Astrocyte (in vitro differentiated cells and primary cell): ENCODE measurements around the gene PLPP2. TPM values are rescaled to one million over a fixed set of nuclear protein-coding genes. Genes with fewer than 3 reads are reported as not detected.

Source experiments
- DNase-seq: peaks from one replicate; pipeline ENCODE4 v3.0.0-alpha.2; 2010; ENCODE audit warnings: low read depth
- FAIRE-seq: peaks from 2 replicates; lab custom pipeline; 2011; peaks lifted over from hg19 to GRCh38; lab: Jason Lieb, UNC
- H2AFZ ChIP-seq: 2 replicates; pipeline ENCODE4 v1.6.0; 2012; ENCODE audit warnings: low read depth, low read length, inconsistent platforms
- H3K27ac ChIP-seq: 2 replicates; pipeline ENCODE4 v1.5.1; 2011; ENCODE audit warnings: low read depth, low read length, inconsistent platforms
- H3K27me3 ChIP-seq: 2 replicates; pipeline ENCODE4 v1.6.0; 2011; ENCODE audit warnings: low read length, inconsistent platforms; ENCODE audit not compliant: insufficient read depth
- H3K36me3 ChIP-seq: 2 replicates; pipeline ENCODE4 v1.5.1; 2011; ENCODE audit warnings: low read length, inconsistent platforms; ENCODE audit not compliant: insufficient read depth
- H3K4me1 ChIP-seq: 2 replicates; pipeline ENCODE4 v1.5.1; 2011; ENCODE audit warnings: low read length, inconsistent platforms; ENCODE audit not compliant: insufficient read depth
- H3K4me2 ChIP-seq: 2 replicates; pipeline ENCODE4 v1.6.0; 2012; ENCODE audit warnings: low read length, inconsistent platforms
- H3K4me3 ChIP-seq: 2 replicates; pipeline ENCODE4 v1.5.1; 2011; ENCODE audit warnings: low read depth, mild to moderate bottlenecking, low read length, inconsistent platforms; ENCODE audit not compliant: insufficient read depth
- H3K79me2 ChIP-seq: 2 replicates; pipeline ENCODE4 v1.6.0; 2012; ENCODE audit warnings: mild to moderate bottlenecking, low read length, inconsistent platforms; ENCODE audit not compliant: insufficient read depth
- H3K9ac ChIP-seq: 2 replicates; pipeline ENCODE4 v1.6.0; 2012; ENCODE audit warnings: mild to moderate bottlenecking, low read length, inconsistent platforms
- H3K9me3 ChIP-seq: 2 replicates; pipeline ENCODE4 v1.5.1; 2012; ENCODE audit warnings: low read depth, mild to moderate bottlenecking, low read length, inconsistent platforms; ENCODE audit not compliant: insufficient read depth
- H4K20me1 ChIP-seq: 2 replicates; pipeline ENCODE4 v1.6.0; 2012; ENCODE audit warnings: low read length, inconsistent platforms; ENCODE audit not compliant: insufficient read depth
- H3K27ac Mint-ChIP-seq: one replicate; pipeline ENCODE4 v1.8.0; 2021; ENCODE audit warnings: mild to moderate bottlenecking, mixed read lengths; ENCODE audit not compliant: unreplicated experiment
- H3K27me3 Mint-ChIP-seq: one replicate; pipeline ENCODE4 v1.8.0; 2021; ENCODE audit warnings: low read depth, mixed read lengths; ENCODE audit not compliant: unreplicated experiment
- H3K36me3 Mint-ChIP-seq: one replicate; pipeline ENCODE4 v1.8.0; 2021; ENCODE audit warnings: low read depth, mixed read lengths; ENCODE audit not compliant: unreplicated experiment
- H3K4me1 Mint-ChIP-seq: one replicate; pipeline ENCODE4 v1.8.0; 2021; ENCODE audit warnings: low read depth, mixed read lengths; ENCODE audit not compliant: unreplicated experiment
- H3K4me3 Mint-ChIP-seq: one replicate; pipeline ENCODE4 v1.8.0; 2021; ENCODE audit warnings: mild to moderate bottlenecking, moderate library complexity, mixed read lengths; ENCODE audit not compliant: unreplicated experiment
- H3K9me3 Mint-ChIP-seq: one replicate; pipeline ENCODE4 v1.8.0; 2021; ENCODE audit warnings: mild to moderate bottlenecking, mixed read lengths; ENCODE audit not compliant: unreplicated experiment
- EZH2 ChIP-seq: IDR thresholded peaks from 2 replicates; pipeline ENCODE4 v1.6.1; 2012; ENCODE audit warnings: mild to moderate bottlenecking, low read length, inconsistent platforms; ENCODE audit not compliant: insufficient read depth
- total RNA-seq: library from RNA; stranded (reverse); gene quantifications from 2 replicates; pipeline ENCODE4 v1.2.1, GENCODE V29; 2021
- TF ChIP-seq, protein P1 (sequence below): IDR thresholded peaks from 2 replicates; pipeline ENCODE4 v1.5.1; 2011; ENCODE audit warnings: low read depth, mild to moderate bottlenecking, inconsistent platforms, low read length, moderate library complexity; ENCODE audit not compliant: insufficient read depth

The PLPP2 gene
- total RNA-seq, 1 donor from 2014 or later = 3.7 TPM

DNA sequence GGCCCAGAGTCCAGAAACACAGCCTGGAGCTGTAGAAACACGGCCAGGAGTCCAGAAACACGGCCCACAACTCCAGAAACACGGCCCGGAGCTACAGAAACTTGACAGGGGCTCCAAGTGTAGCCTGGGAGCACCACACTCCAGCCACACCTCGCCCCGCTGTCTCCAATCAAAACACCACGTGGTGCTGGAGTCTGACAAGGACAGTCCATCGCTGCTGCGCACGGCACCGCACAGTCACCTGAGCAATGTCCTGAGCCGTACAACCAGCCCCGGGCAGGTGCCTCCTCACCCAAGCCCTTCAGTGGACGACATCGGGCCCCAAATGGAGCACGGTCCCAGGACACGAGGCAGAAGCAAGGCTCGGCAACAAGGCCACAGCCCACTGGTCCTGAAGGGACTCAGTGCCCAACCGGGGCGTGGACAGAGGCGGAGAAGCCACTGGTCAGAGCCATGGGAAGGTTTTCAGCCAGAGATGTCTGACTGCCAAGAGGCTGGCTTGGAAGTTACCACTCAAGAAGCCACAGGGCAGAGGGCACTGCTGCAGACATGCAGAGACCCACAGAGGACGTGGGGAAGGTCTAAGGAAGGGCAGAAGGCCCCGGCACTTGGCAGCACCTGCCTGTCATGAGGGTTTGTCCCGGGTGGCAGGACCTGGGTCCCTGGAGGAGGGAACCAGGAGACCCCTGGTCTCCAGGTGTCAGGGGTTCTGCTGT, 19.7 kb upstream of the PLPP2 start:
- Mint-ChIP-seq H3K4me3 (no peak overlapping the region), H3K27ac (no peak overlapping the region), H3K9me3 (no peaks in the 10 kb centered on the region), H3K36me3 (peaks cover 14% of the 10 kb centered on the region), H3K4me1 (no peaks in the 10 kb centered on the region), H3K27me3 (no peaks in the 10 kb centered on the region)
- Histone ChIP-seq H3K9me3 (no peaks in the 10 kb centered on the region), H3K4me2 (no peak overlapping the region), H3K79me2 (peaks cover 42% of the 10 kb centered on the region), H3K4me1 (no peaks in the 10 kb centered on the region), H3K36me3 (peaks cover 14% of the 10 kb centered on the region), H3K27ac (no peak overlapping the region), H4K20me1 (peaks cover 66% of the 10 kb centered on the region), H2AFZ (no peak overlapping the region), H3K9ac (no peak overlapping the region), H3K4me3 (no peak overlapping the region), H3K27me3 (no peaks in the 10 kb centered on the region)
- DNase-seq (no peak), FAIRE-seq (no peak)
- TF ChIP-seq EZH2 = no peak
- TF ChIP-seq, protein P1, sequence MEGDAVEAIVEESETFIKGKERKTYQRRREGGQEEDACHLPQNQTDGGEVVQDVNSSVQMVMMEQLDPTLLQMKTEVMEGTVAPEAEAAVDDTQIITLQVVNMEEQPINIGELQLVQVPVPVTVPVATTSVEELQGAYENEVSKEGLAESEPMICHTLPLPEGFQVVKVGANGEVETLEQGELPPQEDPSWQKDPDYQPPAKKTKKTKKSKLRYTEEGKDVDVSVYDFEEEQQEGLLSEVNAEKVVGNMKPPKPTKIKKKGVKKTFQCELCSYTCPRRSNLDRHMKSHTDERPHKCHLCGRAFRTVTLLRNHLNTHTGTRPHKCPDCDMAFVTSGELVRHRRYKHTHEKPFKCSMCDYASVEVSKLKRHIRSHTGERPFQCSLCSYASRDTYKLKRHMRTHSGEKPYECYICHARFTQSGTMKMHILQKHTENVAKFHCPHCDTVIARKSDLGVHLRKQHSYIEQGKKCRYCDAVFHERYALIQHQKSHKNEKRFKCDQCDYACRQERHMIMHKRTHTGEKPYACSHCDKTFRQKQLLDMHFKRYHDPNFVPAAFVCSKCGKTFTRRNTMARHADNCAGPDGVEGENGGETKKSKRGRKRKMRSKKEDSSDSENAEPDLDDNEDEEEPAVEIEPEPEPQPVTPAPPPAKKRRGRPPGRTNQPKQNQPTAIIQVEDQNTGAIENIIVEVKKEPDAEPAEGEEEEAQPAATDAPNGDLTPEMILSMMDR = no peak

DNA sequence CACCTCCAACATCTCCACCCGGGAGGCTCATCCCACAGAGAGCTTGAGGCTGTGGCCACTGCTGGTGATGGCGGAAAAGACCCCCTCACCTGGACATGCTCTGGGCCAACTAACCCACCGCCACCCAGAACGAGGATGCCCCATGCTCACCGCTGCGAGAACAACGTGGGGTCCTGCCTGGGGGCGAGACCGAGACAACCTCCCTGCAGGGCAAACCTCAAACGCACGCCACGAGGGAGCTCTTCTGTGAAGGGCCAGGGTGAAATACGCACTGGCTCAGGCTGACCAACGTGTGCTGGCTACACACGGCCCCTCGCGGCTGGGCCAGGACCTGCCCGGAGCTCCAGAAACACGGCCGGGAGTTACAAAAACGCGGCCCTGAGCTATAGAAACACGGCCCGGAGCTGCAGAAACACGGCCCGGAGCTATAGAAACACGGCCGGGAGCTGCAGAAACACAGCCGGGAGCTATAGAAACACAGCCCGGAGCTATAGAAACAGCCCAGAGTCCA, 19.0 kb upstream of the PLPP2 start:
- H3K79me2 ChIP-seq = peaks cover 34% of the 10 kb centered on the region
- no peaks in the 10 kb centered on the region for H3K4me1 ChIP-seq
- H3K27me3 ChIP-seq = no peaks in the 10 kb centered on the region
- no peaks in the 10 kb centered on the region for H3K9me3 ChIP-seq
- Mint-ChIP-seq H3K4me1 (no peaks in the 10 kb centered on the region), H3K36me3 (peaks cover 7% of the 10 kb centered on the region), H3K27ac (no peak overlapping the region), H3K4me3 (no peak overlapping the region), H3K27me3 (no peaks in the 10 kb centered on the region), H3K9me3 (no peaks in the 10 kb centered on the region)
- H3K36me3 ChIP-seq = peaks cover 8% of the 10 kb centered on the region
- FAIRE-seq (no peak), DNase-seq (no peak)
- no peak overlapping the region for H3K27ac ChIP-seq
- H2AFZ ChIP-seq = no peak overlapping the region
- no peak overlapping the region for H3K4me2 ChIP-seq
- no peak overlapping the region for H3K4me3 ChIP-seq
- H4K20me1 ChIP-seq = peaks cover 60% of the 10 kb centered on the region
- no peak overlapping the region for H3K9ac ChIP-seq
- no peak for TF ChIP-seq EZH2
- TF ChIP-seq, protein P1 = no peak

DNA sequence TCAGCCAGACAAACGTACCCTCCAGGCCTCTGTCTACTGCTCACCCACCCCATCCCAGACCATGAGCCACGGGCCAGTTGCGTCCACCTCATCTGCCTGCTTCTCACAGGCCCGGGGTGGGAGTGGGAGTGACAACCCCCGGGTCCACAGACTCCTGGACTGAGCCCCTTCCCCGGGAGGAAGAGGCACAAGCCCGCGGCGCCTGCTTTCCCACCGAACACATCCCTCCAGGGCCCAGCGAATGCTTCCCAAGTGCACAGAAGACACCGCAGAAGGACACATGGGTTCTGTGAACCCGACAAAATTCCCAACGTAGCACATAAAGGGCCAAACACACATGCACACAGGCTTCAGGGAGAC, 18.0 kb upstream of the PLPP2 start:
- Mint-ChIP-seq H3K27me3 (no peaks in the 10 kb centered on the region), H3K4me3 (no peak overlapping the region), H3K4me1 (no peaks in the 10 kb centered on the region), H3K36me3 (peaks cover 1% of the 10 kb centered on the region), H3K9me3 (no peaks in the 10 kb centered on the region), H3K27ac (no peak overlapping the region)
- Histone ChIP-seq H3K36me3 (peaks cover 5% of the 10 kb centered on the region), H3K27ac (no peak overlapping the region), H3K4me2 (no peak overlapping the region), H3K9me3 (no peaks in the 10 kb centered on the region), H2AFZ (no peak overlapping the region), H3K4me3 (no peak overlapping the region), H3K79me2 (peaks cover 29% of the 10 kb centered on the region), H3K9ac (no peak overlapping the region), H4K20me1 (peaks cover 61% of the 10 kb centered on the region), H3K4me1 (no peaks in the 10 kb centered on the region), H3K27me3 (no peaks in the 10 kb centered on the region)
- TF ChIP-seq, protein P1 = no peak
- TF ChIP-seq EZH2 = no peak
- FAIRE-seq (no peak), DNase-seq (no peak)
